Heart left ventricle (tissue), 16 donors: Measurements from ENCODE around the gene CYP27C1. TPM values are rescaled to one million over a fixed set of nuclear protein-coding genes. Genes with fewer than 3 reads are reported as not detected.
"Not testable (repeated sequence)": the region's sequence is repeated elsewhere in the genome, so short reads cannot be mapped to it uniquely, and the experiment has no call there.

Experiments
- ATAC-seq, 4 donors: fragments of 200-7000 bp; cut with Tn5 transposase; one replicate each; pipeline ENCODE4 v1.9.1; 2020 to 2022; ENCODE audit warnings: moderate library complexity in 4 of 4, mild to moderate bottlenecking in 3 of 4, moderate number of reproducible peaks in 1 of 4
- DNase-seq, 5 donors: peaks; one replicate each; pipeline ENCODE4 v3.0.0-alpha.2; 2020
- H3K27ac ChIP-seq, 12 donors: fragments of 200-600 bp; sonication (generic) in 4 of 12; one replicate each; pipeline versions ENCODE4 v1.5.0 to v1.8.0; 2016 to 2022; ENCODE audit warnings: mild to moderate bottlenecking in 2 of 12
- H3K27me3 ChIP-seq, 9 donors: fragments of 200-600 bp; sonication (generic) in 2 of 9; one replicate each; pipeline versions ENCODE4 v1.5.1 to v1.8.0; 2016 to 2022; ENCODE audit warnings: mild to moderate bottlenecking in 3 of 9
- H3K36me3 ChIP-seq, 9 donors: fragments of 200-600 bp; sonication (generic) in 2 of 9; one replicate each; pipeline versions ENCODE4 v1.5.0 to v1.8.0; 2018 to 2022; ENCODE audit warnings: mild to moderate bottlenecking in 2 of 9
- H3K4me1 ChIP-seq, 12 donors: fragments of 200-600 bp; sonication (generic) in 4 of 12; one replicate each; pipeline versions ENCODE4 v1.5.0 to v1.8.0; 2016 to 2022; ENCODE audit warnings: mild to moderate bottlenecking in 3 of 12
- H3K4me3 ChIP-seq, 12 donors: fragments of 200-600 bp; sonication (generic) in 4 of 12; one replicate each; pipeline versions ENCODE4 v1.5.0 to v1.8.0; 2017 to 2022; ENCODE audit warnings: mild to moderate bottlenecking in 9 of 12, moderate library complexity in 4 of 12
- H3K9me3 ChIP-seq, 12 donors: fragments of 200-600 bp; sonication (generic) in 4 of 12; one replicate each; pipeline versions ENCODE4 v1.5.0 to v1.8.0; 2016 to 2022; ENCODE audit warnings: mild to moderate bottlenecking in 1 of 12
- POLR2A ChIP-seq, 2 donors: fragments of 450-650 bp; IDR thresholded peaks; one replicate each; pipeline ENCODE4 v1.6.1; 2017; ENCODE audit warnings: antibody characterized with exemption in 2 of 2, mild to moderate bottlenecking in 2 of 2, moderate library complexity in 2 of 2
- WGBS, 4 donors: extraction: QIAGEN DNeasy Blood & Tissue Kit in 2 of 4; methylation state at CpG; one replicate each; pipeline versions ENCODE4 v1.1.5 to v1.1.7; 2013 to 2018; 5-methylcytosine and 5-hydroxymethylcytosine counted together
- intact Hi-C, 10 donors: fragments of 100-400 bp; cut with DNase I; formaldehyde crosslinking; loops; one replicate each; pipeline versions ENCODE4 v1.11.1 to v1.14.2; 2022
- polyA plus RNA-seq, 2 donors: library from polyadenylated mRNA; stranded (reverse); fragments of 200-250 nt; gene quantifications; one replicate each; pipeline ENCODE4 v1.2.3, GENCODE V29; 2013
- total RNA-seq, 9 donors: library from RNA; depleted of rRNA in 2 of 9; stranded (reverse); fragments of >200 nt in 2 of 9; fragmentation: NEBNext Ultra II Directional in 3 of 9; extraction: Animal tissue kit (Norgen Biotek cat#: 25700) in 3 of 9; gene quantifications; one replicate each; pipeline versions ENCODE4 v1.1.0 to v1.2.4, GENCODE V29; 2016 to 2023
- TF ChIP-seq, protein P1 (sequence below), 12 donors: fragments of 200-600 bp; sonication (generic) in 4 of 12; IDR thresholded peaks; one replicate each; pipeline versions ENCODE4 v1.5.0 to v1.8.0; 2018 to 2022; ENCODE audit warnings: antibody characterized with exemption in 12 of 12, mild to moderate bottlenecking in 5 of 12
- donor health status: ischemic (EF 13 %, LVEDD 7.1; RV severe dilation, severe dysfunction).
- donor health status: healthy with polysubstance abuse.
- donor health status: DM: no; HTN: yes; CAD: no.
- donor health status: DM: no; HTN: no; CAD: no.
- donor health status: ischemic (EF 25% LVEDD 6.9; RV normal size, moderate dysfunction).
- donor health status: ischemic (EF 25% LVEDD 5.7; RV mildly dilated, moderate dysfunction).
- donor health status: healthy.
- donor health status: DM: yes; HTN: yes; CAD: no.
- donor health status: ischemic (EF 35%, LVEDD 5.7; RV mildly dilated, moderate dysfunction).
- donor health status: nonischemic (EF 11% LVEDD 7.7; RV severe dilation, severe dysfunction).
- donor health status: DM: yes; HTN: yes; CAD: no.
- donor health status: PGD.
- donor health status: ischemic (EF 29% LVEDD 5.4; RV normal size, mild dysfunction).
- donor health status: nonischemic (EF 23%, LVEDD 6.1; RV moderate dilation, normal function).

The CYP27C1 gene
- total and polyA plus RNA-seq, 11 donors = 0.06 to 0.44 (median 0.12) TPM; not detected in 8

DNA sequence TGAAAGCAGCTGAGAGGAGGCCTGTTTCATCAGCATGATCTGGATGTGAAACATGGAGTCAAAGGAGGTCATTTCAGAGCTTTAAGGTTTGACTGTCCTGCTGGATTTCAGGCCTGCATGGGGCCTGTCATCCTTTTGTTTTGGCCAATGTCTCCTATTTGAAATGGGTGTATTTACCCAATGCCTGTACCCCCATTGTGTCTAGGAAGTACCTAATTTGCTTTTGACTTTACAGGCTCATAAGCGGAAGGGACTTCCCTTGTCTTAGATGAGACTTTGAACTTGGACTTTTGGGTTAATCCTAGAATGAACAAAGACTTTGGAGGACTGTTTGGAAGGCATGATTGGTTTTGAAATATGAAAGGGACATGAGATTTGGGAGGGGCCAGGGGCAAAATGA lies 19.3 kb upstream of the CYP27C1 start:
- Histone ChIP-seq H3K4me3 (no peak overlapping the region), H3K36me3 (no peaks in the 10 kb centered on the region), H3K27ac (no peak overlapping the region), H3K4me1 (no peaks in the 10 kb centered on the region), H3K27me3 (no peaks in the 10 kb centered on the region), H3K9me3 (peaks cover 0 to 14% (median 0%) of the 10 kb centered on the region in 12 donors)
- no peak for ATAC-seq
- no peak for DNase-seq
- 94 to 100% (median 99%) methylated on average over 1 of the region's 1 CpG for WGBS, 4 donors
- no peak for TF ChIP-seq POLR2A (IDR thresholded peaks at IDR 0.05)
- TF ChIP-seq, protein P1, sequence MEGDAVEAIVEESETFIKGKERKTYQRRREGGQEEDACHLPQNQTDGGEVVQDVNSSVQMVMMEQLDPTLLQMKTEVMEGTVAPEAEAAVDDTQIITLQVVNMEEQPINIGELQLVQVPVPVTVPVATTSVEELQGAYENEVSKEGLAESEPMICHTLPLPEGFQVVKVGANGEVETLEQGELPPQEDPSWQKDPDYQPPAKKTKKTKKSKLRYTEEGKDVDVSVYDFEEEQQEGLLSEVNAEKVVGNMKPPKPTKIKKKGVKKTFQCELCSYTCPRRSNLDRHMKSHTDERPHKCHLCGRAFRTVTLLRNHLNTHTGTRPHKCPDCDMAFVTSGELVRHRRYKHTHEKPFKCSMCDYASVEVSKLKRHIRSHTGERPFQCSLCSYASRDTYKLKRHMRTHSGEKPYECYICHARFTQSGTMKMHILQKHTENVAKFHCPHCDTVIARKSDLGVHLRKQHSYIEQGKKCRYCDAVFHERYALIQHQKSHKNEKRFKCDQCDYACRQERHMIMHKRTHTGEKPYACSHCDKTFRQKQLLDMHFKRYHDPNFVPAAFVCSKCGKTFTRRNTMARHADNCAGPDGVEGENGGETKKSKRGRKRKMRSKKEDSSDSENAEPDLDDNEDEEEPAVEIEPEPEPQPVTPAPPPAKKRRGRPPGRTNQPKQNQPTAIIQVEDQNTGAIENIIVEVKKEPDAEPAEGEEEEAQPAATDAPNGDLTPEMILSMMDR (IDR thresholded peaks at IDR 0.05) = no peak
- intact Hi-C loops = no loop called here

DNA sequence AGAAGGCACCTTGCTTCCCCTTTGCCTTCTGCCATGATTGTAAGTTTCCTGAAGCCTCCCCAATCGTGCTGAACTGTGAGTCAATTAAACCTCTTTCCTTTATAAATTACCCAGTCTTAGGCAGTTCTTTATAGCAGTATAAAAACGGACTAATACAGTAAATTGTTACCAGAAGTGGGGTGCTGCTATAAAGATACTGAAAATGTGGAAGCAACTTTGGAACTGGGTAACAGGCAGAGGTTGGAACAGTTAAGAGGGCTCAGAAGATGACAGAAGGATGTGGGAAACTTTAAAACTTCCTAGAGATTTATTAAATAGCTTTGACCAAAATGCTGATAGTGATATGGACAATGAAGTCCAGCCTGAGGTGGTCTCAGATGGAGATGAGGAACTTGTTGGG lies 17.7 kb upstream of the CYP27C1 start:
- peaks cover 0 to 14% (median 0%) of the 10 kb centered on the region in 12 donors for H3K9me3 ChIP-seq
- WGBS, 4 donors = 62 to 73% (median 68%) methylated on average over 2 of the region's 2 CpGs
- H3K27ac ChIP-seq, DNase-seq, H3K4me1 ChIP-seq, ATAC-seq, H3K4me3 ChIP-seq, intact Hi-C loops, H3K27me3 ChIP-seq, H3K36me3 ChIP-seq: not testable (repeated sequence)

DNA sequence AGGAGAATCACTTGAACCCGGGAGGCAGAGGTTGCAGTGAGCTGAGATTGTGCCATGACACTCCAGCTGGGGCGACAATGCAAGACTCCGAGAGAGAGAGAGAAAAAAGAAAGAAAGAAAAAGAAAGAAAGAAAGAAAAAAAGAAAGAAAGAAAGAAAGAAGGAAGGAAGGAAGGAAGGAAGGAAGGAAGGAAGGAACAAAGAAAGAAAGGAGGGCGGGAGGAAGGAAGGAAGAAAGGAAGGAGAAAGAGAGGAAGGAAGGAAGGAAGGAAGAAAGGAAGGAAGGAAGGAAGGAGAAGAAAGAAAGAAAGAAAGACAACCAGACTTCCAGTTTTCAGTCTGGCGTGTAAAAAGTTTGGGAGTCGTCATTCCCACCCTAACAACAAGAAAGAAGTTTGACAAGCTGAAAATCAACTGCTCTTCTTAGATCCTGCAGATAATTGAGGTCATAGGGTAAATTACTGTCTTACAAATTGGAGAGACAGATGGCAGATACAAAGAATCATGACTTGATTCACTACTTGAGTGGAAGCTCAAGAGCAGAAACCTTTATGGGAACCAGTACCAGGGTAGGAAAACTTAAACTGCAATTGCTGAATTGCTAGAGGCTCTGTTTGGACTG lies 15.1 kb upstream of the CYP27C1 start:
- Histone ChIP-seq H3K27ac (no peak overlapping the region), H3K9me3 (peaks cover 0 to 14% (median 0%) of the 10 kb centered on the region in 12 donors), H3K36me3 (no peaks in the 10 kb centered on the region), H3K4me3 (no peak overlapping the region), H3K27me3 (no peaks in the 10 kb centered on the region), H3K4me1 (no peaks in the 10 kb centered on the region)
- 83 to 89% (median 87%) methylated on average over 6 of the region's 6 CpGs for WGBS, 4 donors
- DNase-seq (no peak), ATAC-seq (no peak)
- TF ChIP-seq, protein P1 (IDR thresholded peaks at IDR 0.05) = no peak
- TF ChIP-seq POLR2A (IDR thresholded peaks at IDR 0.05) = no peak
- intact Hi-C loops = no loop called here

DNA sequence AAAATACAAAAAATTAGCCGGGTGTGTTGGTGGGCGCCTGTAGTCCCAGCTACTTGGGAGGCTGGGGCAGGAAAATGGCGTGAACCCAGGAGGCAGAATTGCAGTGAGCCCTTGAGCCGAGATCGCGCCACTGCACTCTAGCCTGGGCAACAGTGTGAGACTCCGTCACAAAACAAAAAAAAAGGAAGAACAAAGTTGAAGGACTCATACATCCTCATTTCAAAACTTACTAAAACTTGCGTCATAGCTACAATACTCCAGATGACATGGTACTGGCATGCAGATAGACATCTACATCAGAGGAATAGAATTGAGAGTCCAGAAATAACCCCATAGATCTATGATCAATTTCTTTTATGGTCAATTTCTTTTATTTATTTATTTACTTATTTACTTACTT lies 13.6 kb upstream of the CYP27C1 start:
- Histone ChIP-seq H3K27ac (no peak overlapping the region), H3K4me3 (no peak overlapping the region), H3K9me3 (peaks cover 0 to 14% (median 0%) of the 10 kb centered on the region in 12 donors), H3K4me1 (no peaks in the 10 kb centered on the region), H3K27me3 (peaks cover 0 to 3% (median 0%) of the 10 kb centered on the region in 9 donors), H3K36me3 (no peaks in the 10 kb centered on the region)
- intact Hi-C loops = no loop called here
- DNase-seq = no peak
- TF ChIP-seq POLR2A (IDR thresholded peaks at IDR 0.05) = no peak
- TF ChIP-seq, protein P1 (IDR thresholded peaks at IDR 0.05) = no peak
- 93 to 98% (median 96%) methylated on average over 8 of the region's 8 CpGs for WGBS, 4 donors
- no peak for ATAC-seq
